ENCODE results near the gene TEX35. TPM values are rescaled to one million over a fixed set of nuclear protein-coding genes. Genes with fewer than 3 reads are reported as not detected.

TEX35 gene
- polyA plus RNA-seq, 3 donors, result not detected

- Histone ChIP-seq H3K27me3 (ENCODE audit: control insufficient read depth in 2 of 2, insufficient read depth in 2 of 2, low read length in 2 of 2) (no peaks in the 10 kb centered on the region), H3K27ac (ENCODE audit: low read depth in 1 of 2, low read length in 2 of 2) (no peak overlapping the region), H3K4me3 (replicated peaks in 1 of 3; ENCODE audit: low read depth in 2 of 3, low read length in 3 of 3) (no peak overlapping the region), H3K36me3 (replicated peaks in 1 of 2; ENCODE audit: control insufficient read depth in 1 of 2, insufficient read depth in 2 of 2, low read length in 2 of 2) (no peaks in the 10 kb centered on the region), H3K9me3 (replicated peaks in 1 of 2; ENCODE audit: control insufficient read depth in 1 of 2, insufficient read depth in 1 of 2, low read length in 2 of 2) (no peaks in the 10 kb centered on the region), H3K4me2 (replicated peaks; ENCODE audit: extremely low read depth, low read length, poor library complexity, severe bottlenecking) (no peak overlapping the region), H4K20me1 (ENCODE audit: insufficient read depth, low read length) (no peaks in the 10 kb centered on the region), H3K79me2 (ENCODE audit: insufficient read depth, low read length) (no peaks in the 10 kb centered on the region), H3K4me1 (ENCODE audit: control insufficient read depth in 1 of 2, insufficient read depth in 2 of 2, low read length in 2 of 2) (peaks cover 15 to 26% of the 10 kb centered on the region in 2 donors), H3K9ac (ENCODE audit: insufficient read depth, low read length, poor library complexity, severe bottlenecking) (no peak overlapping the region), H2AFZ (ENCODE audit: insufficient read depth, low read depth, low read length, poor library complexity, severe bottlenecking) (peak overlapping the region; percentile 23)
- no peak for DNase-seq
- Mint-ChIP-seq H3K4me3 (no peak overlapping the region), H3K4me1 (peaks cover 23% of the 10 kb centered on the region), H3K9me3 (no peaks in the 10 kb centered on the region), H3K36me3 (peaks cover 0 to 2% of the 10 kb centered on the region in 2 donors), H3K27ac (no peak overlapping the region), H3K27me3 (ENCODE audit: low read depth in 3 of 3) (peaks cover 0 to 4% (median 2%) of the 10 kb centered on the region in 3 donors)
- 20% methylated on average over 1 of the region's 3 CpGs for WGBS (ENCODE audit: insufficient coverage)
- TF ChIP-seq, protein P1, sequence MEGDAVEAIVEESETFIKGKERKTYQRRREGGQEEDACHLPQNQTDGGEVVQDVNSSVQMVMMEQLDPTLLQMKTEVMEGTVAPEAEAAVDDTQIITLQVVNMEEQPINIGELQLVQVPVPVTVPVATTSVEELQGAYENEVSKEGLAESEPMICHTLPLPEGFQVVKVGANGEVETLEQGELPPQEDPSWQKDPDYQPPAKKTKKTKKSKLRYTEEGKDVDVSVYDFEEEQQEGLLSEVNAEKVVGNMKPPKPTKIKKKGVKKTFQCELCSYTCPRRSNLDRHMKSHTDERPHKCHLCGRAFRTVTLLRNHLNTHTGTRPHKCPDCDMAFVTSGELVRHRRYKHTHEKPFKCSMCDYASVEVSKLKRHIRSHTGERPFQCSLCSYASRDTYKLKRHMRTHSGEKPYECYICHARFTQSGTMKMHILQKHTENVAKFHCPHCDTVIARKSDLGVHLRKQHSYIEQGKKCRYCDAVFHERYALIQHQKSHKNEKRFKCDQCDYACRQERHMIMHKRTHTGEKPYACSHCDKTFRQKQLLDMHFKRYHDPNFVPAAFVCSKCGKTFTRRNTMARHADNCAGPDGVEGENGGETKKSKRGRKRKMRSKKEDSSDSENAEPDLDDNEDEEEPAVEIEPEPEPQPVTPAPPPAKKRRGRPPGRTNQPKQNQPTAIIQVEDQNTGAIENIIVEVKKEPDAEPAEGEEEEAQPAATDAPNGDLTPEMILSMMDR (IDR thresholded peaks at IDR 0.05), result no peak
- intact Hi-C loops (cut with micrococcal nuclease), result no loop called here
These were observed 28.1 kb upstream of the TEX35 start for GRCh38 chr1:178484698-178485225.

GRCh38 chr1:178485541-178485981 lies 27.3 kb upstream of the TEX35 start:
- peaks cover 1 to 4% (median 2%) of the 10 kb centered on the region in 3 donors for H3K27me3 Mint-ChIP-seq (ENCODE audit: low read depth in 3 of 3)
- Histone ChIP-seq H3K27me3 (ENCODE audit: control insufficient read depth in 2 of 2, insufficient read depth in 2 of 2, low read length in 2 of 2) (no peaks in the 10 kb centered on the region), H4K20me1 (ENCODE audit: insufficient read depth, low read length) (no peaks in the 10 kb centered on the region), H3K36me3 (replicated peaks in 1 of 2; ENCODE audit: control insufficient read depth in 1 of 2, insufficient read depth in 2 of 2, low read length in 2 of 2) (no peaks in the 10 kb centered on the region), H3K9me3 (replicated peaks in 1 of 2; ENCODE audit: control insufficient read depth in 1 of 2, insufficient read depth in 1 of 2, low read length in 2 of 2) (no peaks in the 10 kb centered on the region), H3K4me3 (replicated peaks in 1 of 3; ENCODE audit: low read depth in 2 of 3, low read length in 3 of 3) (no peak overlapping the region), H3K27ac (ENCODE audit: low read depth in 1 of 2, low read length in 2 of 2) (no peak overlapping the region), H3K4me2 (replicated peaks; ENCODE audit: extremely low read depth, low read length, poor library complexity, severe bottlenecking) (no peak overlapping the region), H2AFZ (ENCODE audit: insufficient read depth, low read depth, low read length, poor library complexity, severe bottlenecking) (peak overlapping the region; percentile 23), H3K4me1 (ENCODE audit: control insufficient read depth in 1 of 2, insufficient read depth in 2 of 2, low read length in 2 of 2) (peaks cover 15 to 26% of the 10 kb centered on the region in 2 donors), H3K79me2 (ENCODE audit: insufficient read depth, low read length) (no peaks in the 10 kb centered on the region), H3K9ac (ENCODE audit: insufficient read depth, low read length, poor library complexity, severe bottlenecking) (no peak overlapping the region)
- H3K9me3 Mint-ChIP-seq, result no peaks in the 10 kb centered on the region
- TF ChIP-seq, protein P1 (IDR thresholded peaks at IDR 0.05), result no peak
- peaks cover 23% of the 10 kb centered on the region for H3K4me1 Mint-ChIP-seq
- H3K36me3 Mint-ChIP-seq, result peaks cover 0 to 2% of the 10 kb centered on the region in 2 donors
- H3K27ac Mint-ChIP-seq, result no peak overlapping the region
- DNase-seq, result peak in 1 of 3 donors; percentile 1
- WGBS (ENCODE audit: insufficient coverage), result 0% methylated on average over 2 of the region's 3 CpGs
- intact Hi-C loops (cut with micrococcal nuclease), result no loop called here
- no peak overlapping the region for H3K4me3 Mint-ChIP-seq

Data from CD14-positive monocyte (primary cell).